HTERT RPE-1 (cell line): Measurements from ENCODE around the gene EPDR1.

Experiments
- in situ Hi-C: fragments of 300-500 bp; cut with MboI; formaldehyde crosslinking; loops from 4 replicates; pipeline ENCODE4 v1.14.3; 2020; ENCODE audit warnings: low sequenced_read_pairs

The EPDR1 gene

DNA sequence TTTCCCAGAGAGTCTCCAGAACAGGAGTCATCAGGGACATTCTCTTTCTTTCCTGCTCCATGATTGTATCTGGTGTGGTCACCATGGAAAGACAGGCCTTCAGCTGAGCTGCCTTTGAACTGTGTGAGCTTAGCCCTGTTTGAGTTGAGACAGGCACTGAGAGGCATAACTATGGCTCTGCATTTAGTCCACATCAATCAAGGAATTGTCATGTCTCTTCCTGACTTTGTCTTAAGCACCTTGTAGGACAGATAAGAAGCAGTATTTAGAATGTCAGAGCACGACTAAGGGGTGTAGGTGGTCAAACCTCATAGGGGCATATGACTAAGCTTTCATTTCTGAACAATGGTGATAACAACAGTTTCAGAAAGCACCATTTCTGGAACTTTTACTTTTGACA lies 53.5 kb downstream of the EPDR1 start:
- in situ Hi-C loops, result no loop called here

DNA sequence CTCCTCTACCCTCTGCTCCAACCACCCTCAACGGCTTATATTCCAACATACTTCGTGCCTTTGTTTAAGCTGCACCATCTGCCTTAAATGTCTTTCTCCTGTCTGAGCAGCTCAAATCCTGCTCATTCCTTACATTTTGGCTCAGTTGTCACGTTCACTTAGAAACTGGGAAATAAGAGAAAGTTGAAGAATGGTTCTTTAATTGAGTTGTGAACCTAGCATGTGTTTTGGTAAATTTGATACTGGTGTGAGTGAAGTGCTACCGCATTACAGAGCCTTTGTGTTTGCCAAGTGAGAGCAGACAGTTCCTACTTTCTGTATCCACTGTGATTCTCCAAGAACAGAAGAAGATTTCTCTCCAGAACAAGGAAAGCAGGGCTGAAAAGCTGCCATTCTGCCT lies 54.3 kb downstream of the EPDR1 start:
- in situ Hi-C loops, result no loop called here

DNA sequence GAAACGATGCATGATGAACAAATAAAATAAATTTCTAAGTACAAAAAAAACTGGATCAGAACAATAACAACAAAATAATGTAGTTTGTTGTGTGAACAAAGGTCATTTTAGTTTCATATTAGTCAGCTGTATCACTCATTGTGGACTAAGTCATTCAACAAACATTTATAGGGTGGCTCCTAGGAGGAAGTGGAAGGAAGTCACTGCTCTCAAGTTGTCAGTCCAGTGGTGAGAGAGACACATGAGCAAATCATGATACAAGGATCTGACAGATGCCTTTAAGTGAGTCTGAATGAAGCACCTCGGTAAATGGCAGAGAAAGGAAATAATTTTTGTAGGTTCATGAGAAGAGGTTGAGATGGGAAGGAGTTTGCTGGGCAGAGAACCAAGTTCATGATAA lies 56.8 kb downstream of the EPDR1 start:
- in situ Hi-C loops, result no loop called here

DNA sequence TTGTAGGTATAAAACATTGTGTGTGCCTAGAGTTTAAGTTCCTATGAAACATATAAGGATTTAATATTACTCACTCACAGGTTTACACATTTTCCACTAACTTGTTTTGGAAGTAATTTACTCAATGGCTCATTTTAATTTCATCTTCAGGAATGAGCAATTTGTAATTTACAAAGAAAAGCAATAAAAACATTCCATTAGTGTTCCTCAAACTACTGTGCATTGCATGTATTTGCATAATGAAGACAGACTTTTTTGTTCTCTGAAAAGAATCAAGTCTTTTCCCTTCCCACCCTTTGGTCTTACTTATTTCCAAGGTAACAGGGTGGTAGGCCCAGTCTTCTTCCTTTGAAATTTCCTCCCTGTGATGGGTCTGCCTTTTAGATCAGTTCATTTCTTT lies 61.2 kb downstream of the EPDR1 start:
- in situ Hi-C loops, result no loop called here

DNA sequence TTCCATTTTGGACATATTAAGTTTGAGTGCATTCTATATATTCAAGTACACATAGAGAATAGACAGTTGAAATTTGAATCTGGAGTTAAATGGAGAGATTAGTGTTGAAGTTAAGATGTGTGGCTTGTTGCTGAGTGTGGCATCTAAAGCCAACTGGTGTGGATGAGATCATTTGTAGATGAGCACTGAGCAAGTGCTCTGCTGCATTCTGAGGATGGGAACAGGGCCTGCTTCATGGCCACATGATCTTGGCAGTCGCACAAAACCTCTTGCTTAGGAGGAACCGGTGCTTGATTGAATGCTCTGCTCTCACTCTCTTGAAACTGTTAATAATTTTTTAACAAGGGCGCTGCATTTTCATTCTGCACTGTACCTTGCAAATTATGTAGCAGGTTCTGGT lies 62.0 kb downstream of the EPDR1 start:
- in situ Hi-C loops, result no loop called here

DNA sequence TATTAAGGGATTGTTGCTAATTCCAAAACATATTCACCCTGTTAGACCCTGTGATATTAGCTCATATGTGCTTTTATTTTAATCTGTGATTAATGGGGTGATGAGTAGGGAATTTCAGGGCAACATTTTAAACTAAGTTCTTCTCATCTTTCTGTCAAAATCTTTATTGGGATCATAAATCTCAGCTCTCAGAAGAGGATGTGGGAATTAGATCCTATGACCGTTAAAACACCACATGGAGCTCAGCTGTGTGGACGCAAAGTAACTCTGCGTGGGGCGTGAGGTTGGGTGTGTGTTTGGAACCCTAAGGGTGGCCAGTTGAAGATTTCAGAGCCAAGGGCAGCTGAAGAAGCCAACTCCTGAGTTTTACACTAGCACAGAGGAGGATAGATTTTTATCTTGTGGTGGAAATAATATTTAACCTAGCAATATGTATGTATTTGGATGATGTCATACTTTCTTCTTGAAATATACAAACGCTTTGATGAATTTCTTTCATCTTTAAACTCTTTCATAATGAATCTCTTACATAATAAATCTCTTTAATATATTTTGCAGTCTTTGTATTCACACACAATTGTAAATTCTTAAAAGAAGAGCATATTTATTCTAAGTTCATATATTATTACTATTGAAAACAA lies 64.4 kb downstream of the EPDR1 start:
- in situ Hi-C loops, result no loop called here

DNA sequence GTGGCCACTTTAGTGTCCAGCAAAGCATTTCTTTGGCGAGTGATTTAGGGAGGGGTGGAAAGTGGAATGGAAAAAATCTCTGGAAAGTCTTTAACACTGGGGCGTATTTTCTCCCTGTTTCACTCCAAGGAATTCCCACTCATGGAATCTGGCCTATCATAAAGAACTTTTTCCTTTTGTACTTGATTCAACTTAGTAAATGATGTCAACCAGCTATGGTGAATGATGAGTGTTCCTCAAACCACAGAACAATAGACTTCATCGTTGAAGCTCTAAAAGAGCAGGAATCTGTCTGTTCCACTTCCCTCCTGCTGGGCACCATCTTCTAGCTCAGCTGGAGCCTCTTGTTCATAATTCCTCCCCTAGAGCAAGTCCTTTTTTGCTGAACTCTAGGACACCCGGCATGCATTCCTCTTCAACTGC lies 66.5 kb downstream of the EPDR1 start:
- in situ Hi-C loops, result no loop called here

DNA sequence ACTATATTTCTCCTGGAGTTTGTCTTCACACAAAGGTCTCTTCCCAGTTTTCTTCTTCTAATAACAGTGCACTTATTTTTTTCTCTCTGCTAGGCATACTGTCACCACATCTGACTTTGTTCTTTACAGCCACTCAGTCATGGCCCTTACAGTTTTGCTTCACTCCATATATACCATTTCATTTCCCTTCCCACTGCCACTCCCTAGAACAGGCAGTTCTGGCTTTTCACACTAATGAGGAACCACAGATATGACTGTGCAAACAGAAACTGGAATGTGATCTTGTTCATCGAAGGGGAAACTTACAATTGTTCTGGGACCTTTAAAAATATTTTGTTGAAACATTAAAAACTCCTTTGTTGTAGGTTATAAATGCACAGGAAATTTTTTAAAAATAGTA lies 67.3 kb downstream of the EPDR1 start:
- in situ Hi-C loops, result no loop called here

DNA sequence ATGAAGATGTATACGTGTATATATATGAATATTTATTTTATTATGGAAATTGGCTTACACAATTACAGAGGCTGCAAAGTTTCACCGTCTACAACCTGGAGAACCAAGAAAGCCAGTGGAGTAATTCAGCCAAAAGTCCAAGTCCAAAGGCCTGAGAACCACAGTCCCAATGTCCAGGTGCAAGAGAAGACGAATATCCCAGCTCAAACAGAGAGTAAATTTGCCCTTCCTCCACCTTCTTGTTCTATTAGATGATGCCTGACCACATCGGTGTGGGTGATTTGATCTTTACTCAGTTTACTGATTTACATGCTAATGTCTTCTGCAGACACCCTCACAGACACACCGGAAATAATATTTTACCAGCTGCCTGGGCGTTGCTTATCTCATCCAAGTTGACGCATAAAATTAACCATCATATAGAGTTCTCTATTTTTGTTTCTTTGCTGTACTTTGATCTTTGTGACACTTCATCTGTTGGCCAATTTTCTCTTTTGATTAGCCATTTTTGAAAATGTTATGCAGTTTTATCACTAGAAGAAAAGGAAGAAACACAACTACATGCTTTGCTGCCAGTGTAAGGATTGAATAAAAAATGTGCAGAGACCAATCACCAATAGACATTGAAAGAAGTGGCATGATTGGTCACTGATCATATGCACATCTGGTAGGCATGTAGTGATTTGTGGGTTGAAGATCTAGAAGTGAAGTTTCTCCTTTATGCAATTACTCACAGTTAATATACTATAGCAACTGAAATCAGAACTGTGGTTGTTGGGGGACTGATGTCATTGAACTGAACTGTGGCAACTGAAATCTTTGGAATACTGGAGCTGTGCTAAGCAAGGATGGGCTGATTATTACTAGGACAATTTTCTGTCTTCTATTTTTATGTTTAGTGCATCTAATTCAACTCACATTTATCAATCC lies 68.5 kb downstream of the EPDR1 start:
- in situ Hi-C loops, result no loop called here

DNA sequence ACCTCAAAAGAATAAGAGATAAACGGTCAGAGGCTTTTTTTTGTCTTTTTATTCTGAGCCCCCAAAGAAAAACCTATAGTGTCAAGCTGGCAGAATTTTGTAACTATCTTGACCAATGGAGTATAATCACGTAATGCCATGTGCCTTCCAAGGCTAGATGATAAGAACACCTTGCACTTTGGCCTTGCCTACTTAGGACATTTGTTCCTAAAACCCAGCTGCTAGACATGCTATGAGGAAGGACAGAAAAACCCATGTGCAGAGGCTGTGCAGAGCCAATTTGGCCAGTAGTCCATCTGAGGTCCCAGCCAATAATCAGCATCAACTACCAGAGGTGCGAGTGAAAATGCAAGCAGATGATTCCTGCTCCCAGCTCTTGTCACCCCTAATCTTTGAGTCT lies 69.9 kb downstream of the EPDR1 start:
- in situ Hi-C loops, result no loop called here

DNA sequence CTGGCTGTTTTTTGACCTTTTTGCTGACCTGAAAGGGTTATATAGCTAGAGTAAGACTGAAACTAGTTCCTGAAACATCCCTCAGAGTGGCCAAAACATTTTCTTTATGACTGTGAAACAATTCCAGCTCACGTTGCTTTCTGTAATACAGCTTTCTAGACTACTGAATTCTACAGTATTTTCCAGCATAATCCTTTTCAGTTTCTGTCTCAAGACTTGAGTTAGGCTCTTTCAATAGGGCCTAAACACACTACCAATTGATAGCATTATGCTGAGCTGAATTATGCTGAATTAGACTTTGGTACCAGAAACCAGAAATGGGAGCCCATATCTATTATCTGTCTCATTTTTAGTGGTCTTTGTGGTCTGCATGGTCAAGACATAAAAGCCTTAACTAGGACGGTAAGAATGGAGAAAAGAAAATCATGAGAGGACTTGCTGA lies 72.6 kb downstream of the EPDR1 start:
- in situ Hi-C loops, result no loop called here

DNA sequence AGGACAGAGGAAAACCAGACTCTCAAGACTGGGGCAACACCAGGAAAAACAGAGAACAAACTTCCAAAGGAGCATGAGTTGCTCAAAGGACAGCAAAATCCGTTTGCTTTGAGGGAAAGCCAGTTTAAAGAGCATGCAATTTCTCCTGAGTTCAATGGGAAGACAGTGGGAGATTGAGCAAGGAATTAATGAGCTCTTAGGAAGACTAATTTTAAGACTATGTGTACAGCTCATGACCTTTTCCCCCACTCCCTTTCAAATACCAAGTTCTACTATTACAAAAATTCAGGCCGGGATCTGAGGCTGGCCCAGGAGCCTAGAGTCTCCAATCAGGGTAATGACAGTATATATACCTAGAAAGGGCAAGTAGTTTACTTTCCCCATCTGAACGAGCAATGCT lies 79.2 kb downstream of the EPDR1 start:
- in situ Hi-C loops, result no loop called here

DNA sequence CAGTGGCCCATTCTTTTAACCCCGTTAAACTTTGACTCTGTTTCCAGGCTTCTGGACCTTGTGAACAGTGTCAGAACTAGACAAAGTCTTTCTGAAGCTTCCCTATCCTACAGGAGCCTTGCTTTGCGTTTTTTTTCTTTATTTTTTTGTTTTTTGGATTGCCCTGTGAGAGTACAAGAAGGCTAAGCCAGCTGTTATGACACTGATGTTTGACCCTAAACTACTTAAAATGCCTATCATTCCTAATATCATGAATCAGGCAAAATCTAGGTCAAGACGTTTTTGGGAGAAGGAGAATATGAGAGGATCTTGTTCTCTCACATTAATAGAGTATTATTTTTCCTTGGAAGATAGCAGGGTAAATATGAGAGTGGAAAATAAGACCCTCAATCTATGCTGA lies 79.8 kb downstream of the EPDR1 start:
- in situ Hi-C loops, result no loop called here
